ENCODE measurements around the gene TNFSF18. TPM values are rescaled to one million over a fixed set of nuclear protein-coding genes. Genes with fewer than 3 reads are reported as not detected.

TNFSF18 gene
- under 1 TPM in 2 of 4 donors, not detected in 2; 0.28 to 0.36 TPM for total RNA-seq

- DNase-seq (ENCODE audit: low spot score) (no peak), ATAC-seq (ENCODE audit: low FRiP score) (no peak)
- TF ChIP-seq CTCF (IDR thresholded peaks at IDR 0.05) = no peak
These were observed at the start of gene TNFSF18 for GRCh38 chr1:173050865-173051264. TSS of gene TNFSF18 (minus strand) at chr1:173050941. CDS start at chr1:173050896, 45 bp downstream.

- DNase-seq (ENCODE audit: low spot score) = no peak
- no peak for ATAC-seq (ENCODE audit: low FRiP score)
- no peak for TF ChIP-seq CTCF (IDR thresholded peaks at IDR 0.05)
These were observed 48.4 kb upstream of the TNFSF18 start for GRCh38 chr1:173099166-173099565.

GRCh38 chr1:173098117-173098516, 47.4 kb upstream of the TNFSF18 start:
- no peak for DNase-seq (ENCODE audit: low spot score)
- no peak for TF ChIP-seq CTCF (IDR thresholded peaks at IDR 0.05)
- ATAC-seq (ENCODE audit: low FRiP score) = no peak

- no peak for ATAC-seq (ENCODE audit: low FRiP score)
- no peak for DNase-seq (ENCODE audit: low spot score)
- TF ChIP-seq CTCF (IDR thresholded peaks at IDR 0.05) = no peak
These were observed 46.3 kb upstream of the TNFSF18 start for GRCh38 chr1:173097001-173097400.

GRCh38 chr1:173095632-173096031, 44.9 kb upstream of the TNFSF18 start:
- ATAC-seq (ENCODE audit: low FRiP score) (no peak), DNase-seq (ENCODE audit: low spot score) (no peak)
- no peak for TF ChIP-seq CTCF (IDR thresholded peaks at IDR 0.05)

- no peak for TF ChIP-seq CTCF (IDR thresholded peaks at IDR 0.05)
- no peak for ATAC-seq (ENCODE audit: low FRiP score)
- no peak for DNase-seq (ENCODE audit: low spot score)
These were observed 43.8 kb upstream of the TNFSF18 start for GRCh38 chr1:173094541-173094940.

- DNase-seq (ENCODE audit: low spot score) (no peak), ATAC-seq (ENCODE audit: low FRiP score) (no peak)
- no peak for TF ChIP-seq CTCF (IDR thresholded peaks at IDR 0.05)
These were observed 43.1 kb upstream of the TNFSF18 start for GRCh38 chr1:173093691-173094445.

Measured in omental fat pad (tissue), 4 donors.